NT2/D1 (cell line): Measurements from ENCODE around the gene FIGNL1.

Experiments
- DNase-seq: peaks from one replicate; pipeline ENCODE4 v3.0.0-alpha.2; 2011; ENCODE audit warnings: low read depth, low spot score
- H3K27me3 ChIP-seq: 2 replicates; pipeline ENCODE4 v1.6.0; 2011; ENCODE audit warnings: mild to moderate bottlenecking; ENCODE audit not compliant: insufficient read length, insufficient read depth
- H3K36me3 ChIP-seq: 2 replicates; pipeline ENCODE4 v1.6.1; 2011; ENCODE audit warnings: mild to moderate bottlenecking, low read length, mixed read lengths; ENCODE audit not compliant: insufficient read depth, insufficient read length
- H3K4me1 ChIP-seq: 2 replicates; pipeline ENCODE4 v1.5.1; 2011; ENCODE audit not compliant: insufficient read depth, insufficient read length
- H3K4me3 ChIP-seq: 2 replicates; pipeline ENCODE4 v1.5.1; 2011; ENCODE audit warnings: low read depth; ENCODE audit not compliant: insufficient read length
- H3K9ac ChIP-seq: 2 replicates; pipeline ENCODE4 v1.6.0; 2011; ENCODE audit warnings: low read depth; ENCODE audit not compliant: insufficient read length
- H3K9me3 ChIP-seq: 2 replicates; pipeline ENCODE4 v1.5.1; 2011; ENCODE audit warnings: mild to moderate bottlenecking, low read length; ENCODE audit not compliant: insufficient read depth
- SUZ12 ChIP-seq: IDR thresholded peaks from 2 replicates; pipeline ENCODE4 v1.6.1; 2011; ENCODE audit not compliant: insufficient read length, insufficient read depth; ENCODE audit errors: extremely low read depth
- YY1 ChIP-seq: IDR thresholded peaks from 2 replicates; pipeline ENCODE4 v1.6.1; 2011; ENCODE audit not compliant: insufficient read length, insufficient read depth
- ZNF274 ChIP-seq: IDR thresholded peaks from 2 replicates; pipeline ENCODE4 v1.6.1; 2011; ENCODE audit warnings: mild to moderate bottlenecking, low read depth, low read length

The FIGNL1 gene

GRCh38 chr7:50412973-50413372, 37.2 kb downstream of the FIGNL1 start:
- Histone ChIP-seq H3K36me3 (no peaks in the 10 kb centered on the region), H3K9me3 (no peaks in the 10 kb centered on the region), H3K9ac (no peak overlapping the region), H3K4me1 (no peaks in the 10 kb centered on the region), H3K4me3 (no peak overlapping the region), H3K27me3 (no peaks in the 10 kb centered on the region)
- no peak for DNase-seq
- TF ChIP-seq YY1 (no peak), ZNF274 (no peak), SUZ12 (no peak)

GRCh38 chr7:50411332-50411731, 38.8 kb downstream of the FIGNL1 start:
- Histone ChIP-seq H3K27me3 (no peaks in the 10 kb centered on the region), H3K9me3 (no peaks in the 10 kb centered on the region), H3K4me3 (no peak overlapping the region), H3K9ac (no peak overlapping the region), H3K36me3 (no peaks in the 10 kb centered on the region), H3K4me1 (no peaks in the 10 kb centered on the region)
- DNase-seq, result no peak
- TF ChIP-seq ZNF274 (no peak), SUZ12 (no peak), YY1 (no peak)

GRCh38 chr7:50409856-50410745, 40.0 kb downstream of the FIGNL1 start:
- Histone ChIP-seq H3K4me1 (no peaks in the 10 kb centered on the region), H3K27me3 (no peaks in the 10 kb centered on the region), H3K4me3 (no peak overlapping the region), H3K9ac (no peak overlapping the region), H3K9me3 (no peaks in the 10 kb centered on the region), H3K36me3 (no peaks in the 10 kb centered on the region)
- DNase-seq, result no peak
- TF ChIP-seq YY1, result no peak
- no peak for TF ChIP-seq ZNF274
- TF ChIP-seq SUZ12, result no peak

- TF ChIP-seq SUZ12 (no peak), ZNF274 (no peak), YY1 (no peak)
- no peaks in the 10 kb centered on the region for H3K9me3 ChIP-seq
- H3K36me3 ChIP-seq, result no peaks in the 10 kb centered on the region
- H3K27me3 ChIP-seq, result no peaks in the 10 kb centered on the region
- H3K4me1 ChIP-seq, result no peaks in the 10 kb centered on the region
- H3K9ac ChIP-seq, result no peak overlapping the region
- no peak overlapping the region for H3K4me3 ChIP-seq
- no peak for DNase-seq
These were observed 43.2 kb downstream of the FIGNL1 start for GRCh38 chr7:50406935-50407334.

- H3K4me1 ChIP-seq, result no peaks in the 10 kb centered on the region
- H3K4me3 ChIP-seq, result no peak overlapping the region
- H3K9ac ChIP-seq, result no peak overlapping the region
- no peaks in the 10 kb centered on the region for H3K36me3 ChIP-seq
- no peak for DNase-seq
- H3K9me3 ChIP-seq, result no peaks in the 10 kb centered on the region
- no peaks in the 10 kb centered on the region for H3K27me3 ChIP-seq
- TF ChIP-seq ZNF274, result no peak
- TF ChIP-seq YY1, result no peak
- no peak for TF ChIP-seq SUZ12
These were observed 44.9 kb downstream of the FIGNL1 start for GRCh38 chr7:50405221-50405620.

GRCh38 chr7:50404392-50404791, 45.8 kb downstream of the FIGNL1 start:
- Histone ChIP-seq H3K9me3 (no peaks in the 10 kb centered on the region), H3K9ac (no peak overlapping the region), H3K36me3 (no peaks in the 10 kb centered on the region), H3K4me3 (no peak overlapping the region), H3K27me3 (no peaks in the 10 kb centered on the region), H3K4me1 (no peaks in the 10 kb centered on the region)
- no peak for DNase-seq
- TF ChIP-seq YY1 (no peak), ZNF274 (no peak), SUZ12 (no peak)

- Histone ChIP-seq H3K9me3 (no peaks in the 10 kb centered on the region), H3K4me3 (no peak overlapping the region), H3K4me1 (no peaks in the 10 kb centered on the region), H3K36me3 (no peaks in the 10 kb centered on the region), H3K27me3 (no peaks in the 10 kb centered on the region), H3K9ac (no peak overlapping the region)
- DNase-seq, result no peak
- TF ChIP-seq YY1 (no peak), SUZ12 (no peak), ZNF274 (no peak)
These were observed 50.0 kb downstream of the FIGNL1 start for GRCh38 chr7:50400114-50400513.
